ENCODE data around the gene SMNDC1. TPM values are rescaled to one million over a fixed set of nuclear protein-coding genes. Genes with fewer than 3 reads are reported as not detected.

Gene SMNDC1
- total RNA-seq, 1 donor from 2014 or later: 35.6 TPM

DNA sequence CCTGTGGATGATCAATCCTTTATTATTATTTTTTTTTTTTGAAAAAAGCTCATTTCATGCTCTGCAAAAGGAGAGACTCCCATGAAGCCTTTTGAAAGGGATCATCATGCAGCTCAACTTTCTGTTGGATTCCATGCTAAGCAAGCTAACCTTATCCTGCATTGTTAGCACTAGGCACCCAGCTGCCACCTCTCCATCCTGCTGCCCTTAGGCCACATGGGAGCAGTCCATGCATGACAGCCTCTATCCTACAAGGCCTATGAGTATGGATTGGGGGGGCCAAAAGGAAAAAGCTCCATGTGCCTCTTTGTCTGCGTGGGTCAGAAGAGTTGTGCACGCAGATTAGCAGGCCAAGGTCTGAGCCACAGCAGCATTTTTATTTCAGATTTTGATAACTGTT, 19.2 kb downstream of the SMNDC1 start:
- Mint-ChIP-seq H3K9me3 (no peaks in the 10 kb centered on the region), H3K4me3 (no peak overlapping the region), H3K27ac (no peak overlapping the region), H3K36me3 (ENCODE audit: low read depth) (peaks cover 48% of the 10 kb centered on the region), H3K4me1 (peaks cover 10% of the 10 kb centered on the region), H3K27me3 (no peaks in the 10 kb centered on the region)
- TF ChIP-seq, protein P1, sequence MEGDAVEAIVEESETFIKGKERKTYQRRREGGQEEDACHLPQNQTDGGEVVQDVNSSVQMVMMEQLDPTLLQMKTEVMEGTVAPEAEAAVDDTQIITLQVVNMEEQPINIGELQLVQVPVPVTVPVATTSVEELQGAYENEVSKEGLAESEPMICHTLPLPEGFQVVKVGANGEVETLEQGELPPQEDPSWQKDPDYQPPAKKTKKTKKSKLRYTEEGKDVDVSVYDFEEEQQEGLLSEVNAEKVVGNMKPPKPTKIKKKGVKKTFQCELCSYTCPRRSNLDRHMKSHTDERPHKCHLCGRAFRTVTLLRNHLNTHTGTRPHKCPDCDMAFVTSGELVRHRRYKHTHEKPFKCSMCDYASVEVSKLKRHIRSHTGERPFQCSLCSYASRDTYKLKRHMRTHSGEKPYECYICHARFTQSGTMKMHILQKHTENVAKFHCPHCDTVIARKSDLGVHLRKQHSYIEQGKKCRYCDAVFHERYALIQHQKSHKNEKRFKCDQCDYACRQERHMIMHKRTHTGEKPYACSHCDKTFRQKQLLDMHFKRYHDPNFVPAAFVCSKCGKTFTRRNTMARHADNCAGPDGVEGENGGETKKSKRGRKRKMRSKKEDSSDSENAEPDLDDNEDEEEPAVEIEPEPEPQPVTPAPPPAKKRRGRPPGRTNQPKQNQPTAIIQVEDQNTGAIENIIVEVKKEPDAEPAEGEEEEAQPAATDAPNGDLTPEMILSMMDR (IDR thresholded peaks at IDR 0.05): no peak
- intact Hi-C loops (cut with micrococcal nuclease): no loop called here
- ChIA-PET CTCF (interaction anchor here (0.8 to 1.2 kb wide), 3 partner anchors 13 to 401 kb away, joined by 3 to 4 read pairs (median 4); no protein-coding TSS in a partner anchor), POLR2A (interaction anchor here (1.0 kb wide), 1 partner anchor 20 kb away, joined by 8 read pairs; the partner anchor contains the start of gene SMNDC1)
- ATAC-seq (ENCODE audit: low read depth) (no peak), DNase-seq (no peak)

DNA sequence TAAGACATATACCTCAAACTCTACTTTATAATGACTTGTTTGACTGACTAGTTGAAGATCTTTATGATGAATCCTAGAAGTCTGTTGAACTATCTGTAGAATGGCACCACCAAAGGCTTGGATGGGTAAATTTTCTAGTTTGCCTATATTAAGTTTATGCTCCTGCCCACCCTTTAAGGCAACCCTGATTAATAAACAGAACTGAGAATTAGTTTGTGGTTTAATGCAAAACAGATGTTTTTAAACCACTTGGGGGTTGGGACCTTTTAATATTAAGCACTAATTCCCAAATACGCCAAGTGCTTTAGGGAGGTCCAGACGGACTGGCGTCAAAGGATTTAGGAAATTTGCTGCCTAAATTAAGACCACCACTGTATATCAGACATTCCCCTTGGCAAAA, 20.5 kb downstream of the SMNDC1 start:
- Mint-ChIP-seq H3K36me3 (ENCODE audit: low read depth) (peaks cover 42% of the 10 kb centered on the region), H3K27me3 (no peaks in the 10 kb centered on the region), H3K9me3 (no peaks in the 10 kb centered on the region), H3K4me1 (peaks cover 12% of the 10 kb centered on the region), H3K27ac (no peak overlapping the region), H3K4me3 (no peak overlapping the region)
- intact Hi-C loops (cut with micrococcal nuclease): no loop called here
- TF ChIP-seq, protein P1 (IDR thresholded peaks at IDR 0.05): no peak
- CTCF ChIA-PET: no interaction called here
- ATAC-seq (ENCODE audit: low read depth): peak; percentile 40
- POLR2A ChIA-PET: interaction anchor here (0.7 to 1.0 kb wide), 2 partner anchors 11 to 300 kb away, joined by 3 read pairs; no protein-coding TSS in a partner anchor
- no peak for DNase-seq

GRCh38 chr10:110279407-110279986, 25.2 kb downstream of the SMNDC1 start:
- Mint-ChIP-seq H3K9me3 (no peaks in the 10 kb centered on the region), H3K27me3 (no peaks in the 10 kb centered on the region), H3K4me3 (peak overlapping the region; percentile 38), H3K4me1 (peaks cover 24% of the 10 kb centered on the region), H3K27ac (no peak overlapping the region), H3K36me3 (ENCODE audit: low read depth) (peaks cover 11% of the 10 kb centered on the region)
- ChIA-PET POLR2A (interaction anchor here (0.6 to 1.9 kb wide), 2 partner anchors 70 to 141 kb away, joined by 4 to 7 read pairs; no protein-coding TSS in a partner anchor), CTCF (interaction anchor here (0.7 to 4.8 kb wide), 28 partner anchors 8 to 396 kb away, joined by 3 to 73 read pairs (median 4); partner anchors contain the start of gene MXI1)
- ATAC-seq (ENCODE audit: low read depth) (peak; percentile 68), DNase-seq (no peak)
- intact Hi-C loops (cut with micrococcal nuclease): loop anchor here (1.0 kb wide), 5 partner anchors 52 to 395 kb away; no protein-coding TSS in a partner anchor
- TF ChIP-seq, protein P1 (IDR thresholded peaks at IDR 0.05): peak; percentile 92

DNA sequence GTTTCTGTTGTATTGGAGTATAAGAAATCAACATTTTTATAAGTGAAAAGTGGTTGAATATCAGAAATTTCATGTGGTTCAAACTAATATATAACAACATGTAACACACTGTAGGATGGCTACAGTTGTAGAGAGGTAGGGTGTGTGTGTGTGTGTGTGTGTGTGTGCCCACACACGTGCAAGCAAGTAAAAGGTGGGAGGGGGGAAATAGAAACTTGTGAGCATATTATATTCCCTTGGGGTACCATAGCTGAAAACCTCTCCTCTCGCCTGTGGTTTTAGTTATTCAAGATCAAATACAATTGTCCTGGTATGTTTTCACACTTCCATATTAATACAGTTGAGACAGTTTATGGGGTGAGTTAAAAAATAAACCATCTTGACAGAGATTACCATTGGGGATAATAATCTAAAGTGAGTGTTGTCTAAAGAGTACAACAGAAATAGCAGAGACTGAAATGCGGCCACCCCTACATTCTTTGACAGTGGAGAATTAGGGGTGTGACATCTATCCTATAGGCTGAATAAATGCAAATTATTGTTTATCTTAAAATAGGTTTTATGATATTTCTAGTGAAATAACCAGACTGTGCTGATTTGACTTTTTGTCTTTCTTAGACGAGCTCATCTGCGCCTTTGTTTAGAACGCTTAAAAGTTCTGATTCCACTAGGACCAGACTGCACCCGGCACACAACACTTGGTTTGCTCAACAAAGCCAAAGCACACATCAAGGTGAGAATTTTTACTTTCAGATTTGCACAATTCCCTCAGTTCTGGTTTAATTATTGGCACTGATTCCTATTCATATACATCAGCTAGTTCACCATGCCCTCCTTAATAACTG, 25.9 kb downstream of the SMNDC1 start:
- peaks cover 25% of the 10 kb centered on the region for H3K4me1 Mint-ChIP-seq
- H3K27ac Mint-ChIP-seq: no peak overlapping the region
- CTCF ChIA-PET: interaction anchor here (0.6 to 4.8 kb wide), 28 partner anchors 8 to 397 kb away, joined by 3 to 73 read pairs (median 4); partner anchors contain the start of gene MXI1
- DNase-seq (no peak), ATAC-seq (ENCODE audit: low read depth) (peak; percentile 37)
- H3K9me3 Mint-ChIP-seq: no peaks in the 10 kb centered on the region
- TF ChIP-seq, protein P1 (IDR thresholded peaks at IDR 0.05): no peak
- peak overlapping the region; percentile 38 for H3K4me3 Mint-ChIP-seq
- no peaks in the 10 kb centered on the region for H3K27me3 Mint-ChIP-seq
- peaks cover 8% of the 10 kb centered on the region for H3K36me3 Mint-ChIP-seq (ENCODE audit: low read depth)
- POLR2A ChIA-PET: interaction anchor here (0.7 to 1.9 kb wide), 4 partner anchors 10 to 141 kb away, joined by 3 to 7 read pairs (median 4); partner anchors contain the start of gene SMNDC1
- intact Hi-C loops (cut with micrococcal nuclease): loop anchor here (1.0 kb wide), 5 partner anchors 51 to 394 kb away; no protein-coding TSS in a partner anchor
